ENCODE results near the gene AHNAK2. TPM values are rescaled to one million over a fixed set of nuclear protein-coding genes. Genes with fewer than 3 reads are reported as not detected.

The AHNAK2 gene
- total RNA-seq, 1 donor from 2014 or later = 0.05 TPM

GRCh38 chr14:104986487-104987164 is 8.5 kb upstream of the AHNAK2 start:
- intact Hi-C loops (cut with micrococcal nuclease) = loop anchor here (2.0 to 10.0 kb wide), 3 partner anchors 81 to 508 kb away; partner anchors contain the start of genes GPR132, SIVA1 and TEDC1

GRCh38 chr14:104985675-104986486 is 7.7 kb upstream of the AHNAK2 start, which contains the start of gene CLBA1:
TSS of gene CLBA1 (plus strand) at chr14:104985788. CDS start at chr14:104986432, 644 bp downstream.
- intact Hi-C loops (cut with micrococcal nuclease) = loop anchor here (1.0 to 10.0 kb wide), 4 partner anchors 35 to 509 kb away; partner anchors contain the start of genes CDCA4, GPR132, SIVA1 and TEDC1

GRCh38 chr14:104984056-104984894 is 6.1 kb upstream of the AHNAK2 start:
- intact Hi-C loops (cut with micrococcal nuclease) = loop anchor here (10.0 kb wide), 1 partner anchor 511 kb away; the partner anchor contains the start of gene TEDC1

DNA sequence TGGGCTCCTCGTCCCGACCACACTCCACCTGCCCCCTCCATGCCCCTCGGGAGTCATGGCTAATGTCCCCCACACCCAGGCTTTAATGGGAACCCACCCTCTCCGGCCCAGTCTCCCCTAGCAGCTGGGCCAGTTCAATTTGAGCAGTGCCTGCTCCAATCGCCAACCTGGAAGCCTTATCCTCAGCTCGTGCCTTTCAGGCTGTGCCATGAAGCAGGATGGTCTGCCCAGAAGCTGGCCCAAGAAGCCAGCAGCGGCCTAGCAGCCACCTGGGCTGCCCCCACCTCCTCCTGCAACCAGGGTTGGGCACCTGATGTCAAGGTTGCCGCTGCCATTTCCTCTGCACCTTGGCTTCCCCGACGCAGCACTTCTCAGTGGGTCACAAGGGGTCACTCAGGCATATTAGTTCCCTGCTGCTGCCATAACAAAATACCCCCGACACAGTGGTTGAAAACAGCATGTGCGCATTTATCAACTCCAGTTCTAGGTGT is 5.1 kb upstream of the AHNAK2 start:
- intact Hi-C loops (cut with micrococcal nuclease) = loop anchor here (10.0 kb wide), 1 partner anchor 512 kb away; the partner anchor contains the start of gene TEDC1

DNA sequence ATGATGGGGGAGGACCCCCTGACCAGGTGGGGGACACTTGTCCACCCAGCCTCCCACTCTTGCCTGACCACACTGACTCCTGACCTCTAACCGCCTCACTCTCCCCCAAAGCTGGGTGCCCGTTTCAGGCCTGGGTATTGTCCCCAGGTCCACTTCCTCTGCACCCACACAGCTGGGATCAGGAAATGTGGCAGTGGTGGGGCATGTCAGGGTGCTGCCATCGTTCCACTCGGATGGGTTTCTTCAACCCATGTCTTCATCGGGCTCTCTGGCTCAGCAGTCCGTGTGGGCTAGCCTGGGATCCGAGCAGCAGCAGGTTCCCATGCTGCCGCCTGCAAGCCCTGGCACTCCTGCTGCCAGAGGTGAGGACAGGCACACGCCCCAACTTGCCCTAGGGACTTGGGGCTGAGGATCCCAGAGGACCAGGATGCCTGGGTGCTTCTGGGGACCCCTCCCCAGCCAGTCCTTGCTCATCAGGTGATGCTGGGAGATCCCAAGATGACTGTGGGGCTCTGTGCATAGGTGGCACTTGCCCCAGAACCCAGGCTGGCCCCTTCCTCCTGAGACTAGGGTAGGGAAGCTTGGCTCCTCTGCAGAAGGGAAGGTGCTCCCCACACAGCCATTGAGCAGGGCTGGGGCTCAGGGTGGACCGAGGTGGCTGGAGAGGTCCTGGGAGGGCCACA is 4.5 kb upstream of the AHNAK2 start:
- intact Hi-C loops (cut with micrococcal nuclease) = loop anchor here (10.0 kb wide), 1 partner anchor 512 kb away; the partner anchor contains the start of gene TEDC1

GRCh38 chr14:104981699-104982541 is 3.7 kb upstream of the AHNAK2 start:
- intact Hi-C loops (cut with micrococcal nuclease) = loop anchor here (10.0 kb wide), 1 partner anchor 513 kb away; the partner anchor contains the start of gene TEDC1

DNA sequence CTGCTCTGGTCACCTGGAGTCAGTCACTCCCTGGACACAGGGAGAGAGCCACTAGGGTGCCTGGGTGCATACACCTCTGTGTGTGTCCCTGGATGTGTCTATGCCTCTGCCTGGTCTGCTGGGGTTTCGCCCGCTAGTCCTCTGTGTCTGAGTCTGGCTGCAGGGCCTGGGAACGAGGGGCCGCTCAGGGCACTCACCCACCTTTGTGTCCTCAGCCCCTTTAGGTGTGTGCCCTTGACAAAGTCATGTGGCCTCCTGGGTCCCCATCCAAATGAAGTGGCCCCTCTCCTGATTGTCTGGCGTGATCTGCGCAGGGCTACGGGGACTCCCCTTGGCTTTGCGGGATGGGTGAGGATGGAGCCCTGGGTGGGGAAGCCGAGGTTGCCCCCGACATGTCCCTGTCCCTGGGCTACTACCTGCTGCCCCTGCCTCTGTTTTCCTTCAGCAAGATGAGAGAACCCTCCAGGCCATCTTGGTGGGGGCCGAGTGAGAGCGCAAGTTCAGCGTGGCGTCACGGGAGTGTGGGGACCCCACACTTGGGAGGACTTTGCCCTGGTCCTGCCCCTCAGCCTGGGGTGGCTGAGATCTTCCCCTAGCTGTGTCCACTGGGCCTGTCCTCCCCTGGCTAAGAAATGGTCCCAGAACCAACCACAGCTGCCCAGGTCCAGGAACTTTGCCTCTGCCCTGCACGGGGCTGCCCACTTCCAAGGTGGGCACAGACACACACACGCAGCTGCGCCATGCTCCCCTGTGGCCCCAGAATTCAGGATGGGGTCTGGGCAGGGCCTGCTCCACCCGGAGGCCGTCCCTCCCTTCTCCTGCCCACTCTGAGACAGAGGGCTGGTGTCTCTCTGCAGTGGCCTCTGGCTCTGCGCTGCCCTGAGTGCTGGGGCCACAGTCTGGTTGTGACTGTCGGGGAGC is 2.7 kb upstream of the AHNAK2 start:
- intact Hi-C loops (cut with micrococcal nuclease) = loop anchor here (10.0 kb wide), 1 partner anchor 514 kb away; the partner anchor contains the start of gene TEDC1

DNA sequence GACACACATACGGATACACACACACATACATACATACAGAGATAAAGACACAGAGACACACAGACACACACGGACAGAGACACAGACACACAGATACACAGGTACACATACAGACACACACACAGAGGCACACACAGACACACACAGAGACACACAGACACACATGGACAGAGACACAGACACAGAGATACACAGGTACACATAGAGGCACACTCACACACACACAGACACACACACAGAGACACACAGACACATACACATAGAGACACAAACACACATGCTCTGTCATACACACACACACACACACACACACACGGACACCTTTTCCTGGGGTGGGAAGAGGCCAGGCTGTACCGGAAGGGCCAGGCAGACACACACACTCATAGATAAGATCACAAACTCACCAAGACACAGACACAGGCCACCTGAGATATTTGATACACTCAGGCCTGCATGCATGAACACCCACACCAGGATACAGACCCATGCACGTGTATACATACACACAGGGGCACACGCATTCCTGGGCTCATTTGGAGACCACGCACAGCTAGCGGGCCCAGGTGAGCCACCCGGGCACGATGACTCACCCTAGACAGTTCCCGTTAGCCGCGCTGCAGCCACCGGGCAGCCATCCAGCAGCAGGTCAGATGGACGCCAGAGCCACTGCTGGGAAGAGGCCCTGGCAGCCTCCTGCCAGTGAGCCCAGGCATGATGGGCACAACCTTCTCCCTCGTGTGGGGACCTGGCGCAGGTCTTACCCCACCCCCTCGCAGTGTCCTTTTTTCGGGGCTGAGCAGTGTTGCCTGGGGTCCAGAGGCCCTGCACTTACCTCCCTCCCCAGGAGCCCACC is 1.8 kb upstream of the AHNAK2 start:
- intact Hi-C loops (cut with micrococcal nuclease) = loop anchor here (5.0 to 10.0 kb wide), 2 partner anchors 47 to 515 kb away; partner anchors contain the start of gene TEDC1

- intact Hi-C loops (cut with micrococcal nuclease) = loop anchor here (5.0 kb wide), 1 partner anchor 48 kb away; no protein-coding TSS in a partner anchor
Measured at GRCh38 chr14:104978746-104979691, 845 bp upstream of the AHNAK2 start.

DNA sequence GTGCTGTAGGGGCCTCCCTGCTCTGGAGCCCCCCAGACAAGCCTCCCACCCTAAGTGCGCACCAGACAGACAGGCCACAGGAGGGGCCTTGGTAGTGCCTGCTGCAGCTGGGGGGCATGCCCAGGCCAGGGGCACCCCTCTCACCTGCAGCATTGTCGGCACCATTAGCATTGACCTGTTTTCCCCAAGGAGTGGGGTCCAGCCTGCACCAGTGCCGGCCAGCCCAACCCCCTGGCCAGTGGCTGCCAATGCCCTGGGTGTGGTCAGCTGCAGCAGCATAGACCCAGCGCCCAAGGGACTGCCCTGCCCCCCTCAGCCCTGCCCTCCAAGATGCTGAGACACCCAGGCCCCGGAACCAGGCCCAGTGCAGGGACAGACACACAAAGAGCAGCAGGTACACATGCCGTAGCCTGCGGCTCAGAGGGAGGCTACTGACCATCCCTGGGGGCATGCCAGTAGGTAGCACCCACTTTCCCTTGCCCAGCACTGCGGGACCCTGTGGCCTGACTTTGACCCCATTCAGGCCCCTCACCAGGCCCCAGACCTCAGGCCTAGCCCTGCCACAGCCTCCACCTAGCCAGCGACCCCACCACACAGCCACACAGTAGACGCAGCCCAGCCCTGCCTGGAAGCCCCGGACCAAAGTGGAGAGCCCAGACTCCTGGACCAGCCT is 1.0 kb downstream of the AHNAK2 start:
- intact Hi-C loops (cut with micrococcal nuclease) = loop anchor here (2.0 to 5.0 kb wide), 2 partner anchors 50 to 110 kb away; no protein-coding TSS in a partner anchor

- intact Hi-C loops (cut with micrococcal nuclease) = loop anchor here (1.0 to 5.0 kb wide), 3 partner anchors 51 to 110 kb away; no protein-coding TSS in a partner anchor
Measured at GRCh38 chr14:104976198-104977007, 1.8 kb downstream of the AHNAK2 start.

- intact Hi-C loops (cut with micrococcal nuclease) = loop anchor here (1.0 to 5.0 kb wide), 4 partner anchors 52 to 377 kb away; no protein-coding TSS in a partner anchor
Measured at GRCh38 chr14:104975481-104976197, 2.5 kb downstream of the AHNAK2 start.

GRCh38 chr14:104974665-104975390 is 3.3 kb downstream of the AHNAK2 start:
- intact Hi-C loops (cut with micrococcal nuclease) = loop anchor here (2.0 to 5.0 kb wide), 2 partner anchors 52 to 378 kb away; no protein-coding TSS in a partner anchor
